Astrocyte of the cerebellum (primary cell): ENCODE results near the gene HMG20B.

ENCODE experiments used
- DNase-seq: peaks from one replicate; pipeline ENCODE4 v3.0.0-alpha.2; 2011; ENCODE audit warnings: low read depth
- H3K4me3 ChIP-seq: 2 replicates; pipeline ENCODE4 v1.5.1; 2011; ENCODE audit warnings: mild to moderate bottlenecking, low read depth, low read length, moderate library complexity
- in situ Hi-C: cut with HindIII; loops from 2 replicates; pipeline ENCODE4 v1.10.0; 2017; ENCODE audit warnings: low sequenced_read_pairs
- TF ChIP-seq, protein P1 (sequence below): IDR thresholded peaks from 2 replicates; pipeline ENCODE4 v1.5.1; 2012; ENCODE audit warnings: low read length, low read depth, moderate library complexity, mild to moderate bottlenecking; ENCODE audit errors: missing control alignments

The HMG20B gene

DNA sequence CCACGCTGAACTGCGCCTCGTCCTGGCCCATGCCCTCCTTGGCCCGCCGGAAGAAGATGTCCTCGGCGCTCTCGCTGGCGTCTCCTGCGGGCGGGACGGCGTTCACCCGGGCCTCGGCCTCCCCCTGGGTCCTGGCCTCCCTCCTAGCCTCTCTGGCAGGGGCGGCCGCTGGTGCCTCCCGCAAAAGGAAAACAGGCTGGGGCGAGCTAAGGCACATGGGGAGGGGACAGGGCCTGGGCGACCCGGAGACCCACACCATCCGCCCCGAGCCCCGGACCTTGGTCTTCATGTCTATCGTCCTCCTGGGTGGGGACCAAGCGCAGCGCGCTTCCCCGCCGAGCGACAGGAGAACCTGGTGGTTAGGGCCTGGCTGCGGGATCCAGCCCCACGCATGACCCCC lies 39.6 kb downstream of the HMG20B start:
- H3K4me3 ChIP-seq = no peak overlapping the region
- no peak for DNase-seq
- in situ Hi-C loops = no loop called here
- TF ChIP-seq, protein P1, sequence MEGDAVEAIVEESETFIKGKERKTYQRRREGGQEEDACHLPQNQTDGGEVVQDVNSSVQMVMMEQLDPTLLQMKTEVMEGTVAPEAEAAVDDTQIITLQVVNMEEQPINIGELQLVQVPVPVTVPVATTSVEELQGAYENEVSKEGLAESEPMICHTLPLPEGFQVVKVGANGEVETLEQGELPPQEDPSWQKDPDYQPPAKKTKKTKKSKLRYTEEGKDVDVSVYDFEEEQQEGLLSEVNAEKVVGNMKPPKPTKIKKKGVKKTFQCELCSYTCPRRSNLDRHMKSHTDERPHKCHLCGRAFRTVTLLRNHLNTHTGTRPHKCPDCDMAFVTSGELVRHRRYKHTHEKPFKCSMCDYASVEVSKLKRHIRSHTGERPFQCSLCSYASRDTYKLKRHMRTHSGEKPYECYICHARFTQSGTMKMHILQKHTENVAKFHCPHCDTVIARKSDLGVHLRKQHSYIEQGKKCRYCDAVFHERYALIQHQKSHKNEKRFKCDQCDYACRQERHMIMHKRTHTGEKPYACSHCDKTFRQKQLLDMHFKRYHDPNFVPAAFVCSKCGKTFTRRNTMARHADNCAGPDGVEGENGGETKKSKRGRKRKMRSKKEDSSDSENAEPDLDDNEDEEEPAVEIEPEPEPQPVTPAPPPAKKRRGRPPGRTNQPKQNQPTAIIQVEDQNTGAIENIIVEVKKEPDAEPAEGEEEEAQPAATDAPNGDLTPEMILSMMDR = no peak

DNA sequence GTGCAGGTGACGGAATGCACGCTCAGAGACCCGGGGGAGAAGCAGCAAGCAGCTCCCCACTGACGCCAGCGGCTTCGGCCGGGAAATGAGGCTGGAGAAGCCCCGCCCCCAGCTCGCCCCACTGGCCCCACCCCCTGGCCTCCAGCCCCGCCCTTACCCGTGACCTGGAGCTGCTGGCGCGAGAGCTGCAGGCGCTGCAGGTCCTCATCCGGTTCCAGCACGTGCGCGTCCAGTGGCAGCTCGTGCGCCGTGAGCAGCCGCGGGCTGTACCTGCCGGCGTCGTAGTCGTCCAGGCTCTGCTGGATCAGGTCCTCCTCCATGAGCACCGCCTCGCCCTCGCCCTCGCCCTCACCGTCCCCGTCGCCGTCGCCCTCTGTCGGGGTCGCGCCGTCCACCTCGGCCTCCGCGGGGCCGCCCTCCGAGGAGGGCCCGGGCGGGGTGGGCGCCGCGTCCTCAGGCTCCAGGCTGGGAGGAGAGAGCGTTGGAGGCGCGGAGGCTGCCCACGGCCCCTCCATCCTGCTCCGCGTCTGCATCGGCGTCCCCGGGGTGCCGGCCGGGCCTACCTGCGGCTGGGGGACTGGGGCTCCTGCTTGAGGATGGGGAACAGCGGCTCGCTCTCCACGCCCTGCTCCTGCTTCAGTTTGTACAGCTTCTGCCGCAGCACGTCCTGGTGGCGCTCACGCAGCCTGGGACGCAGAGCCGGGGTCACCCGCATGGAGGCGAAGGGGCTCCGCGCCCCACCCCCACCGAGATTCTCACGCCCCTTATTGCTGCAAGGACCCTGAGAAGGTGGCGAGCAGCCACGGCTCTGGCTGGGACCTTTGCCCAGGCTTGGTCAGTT lies 40.4 kb downstream of the HMG20B start:
- no peak for DNase-seq
- no peak overlapping the region for H3K4me3 ChIP-seq
- in situ Hi-C loops = no loop called here
- TF ChIP-seq, protein P1 = no peak

DNA sequence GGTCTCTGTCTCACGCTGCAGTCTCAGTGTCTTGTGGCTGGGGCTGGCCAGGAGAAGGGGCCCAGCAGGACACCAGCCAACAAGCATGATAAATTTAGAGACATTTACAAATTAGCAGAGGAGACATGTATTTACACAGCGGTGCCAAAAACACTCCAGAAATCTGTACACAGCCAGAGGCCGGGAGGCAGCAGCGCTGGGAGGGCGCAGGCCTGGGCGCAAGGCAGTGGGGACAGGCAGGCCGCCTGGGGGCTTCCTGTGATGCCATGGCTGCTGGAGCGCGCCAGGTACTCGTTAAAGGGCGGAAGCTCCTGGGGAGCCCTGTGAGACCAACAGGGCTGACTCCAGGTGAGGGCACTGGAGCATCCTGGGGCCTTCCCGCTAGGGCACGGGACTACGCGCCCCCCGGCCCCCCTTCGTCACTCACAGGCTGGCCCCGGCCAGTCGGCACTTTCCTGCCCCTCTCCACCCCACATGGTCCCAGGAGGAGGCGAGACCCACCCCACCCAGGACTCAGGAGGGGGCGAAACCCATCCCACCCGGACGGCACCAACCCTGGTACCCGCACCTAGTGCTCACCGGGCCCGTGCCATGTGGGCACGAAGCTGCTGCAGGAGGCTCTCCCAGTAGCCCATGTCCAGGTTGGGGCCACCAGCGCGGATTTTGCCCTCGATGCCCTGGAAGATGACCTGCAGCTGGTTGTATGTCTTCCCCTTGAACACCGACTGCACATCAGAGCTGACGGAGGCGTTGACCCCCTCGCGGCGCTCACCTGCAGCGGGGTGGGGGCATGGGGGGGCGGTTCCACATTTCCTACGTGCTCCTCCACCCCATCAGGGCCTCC lies 41.3 kb downstream of the HMG20B start:
- no peak for DNase-seq
- H3K4me3 ChIP-seq = no peak overlapping the region
- in situ Hi-C loops = no loop called here
- TF ChIP-seq, protein P1 = no peak

DNA sequence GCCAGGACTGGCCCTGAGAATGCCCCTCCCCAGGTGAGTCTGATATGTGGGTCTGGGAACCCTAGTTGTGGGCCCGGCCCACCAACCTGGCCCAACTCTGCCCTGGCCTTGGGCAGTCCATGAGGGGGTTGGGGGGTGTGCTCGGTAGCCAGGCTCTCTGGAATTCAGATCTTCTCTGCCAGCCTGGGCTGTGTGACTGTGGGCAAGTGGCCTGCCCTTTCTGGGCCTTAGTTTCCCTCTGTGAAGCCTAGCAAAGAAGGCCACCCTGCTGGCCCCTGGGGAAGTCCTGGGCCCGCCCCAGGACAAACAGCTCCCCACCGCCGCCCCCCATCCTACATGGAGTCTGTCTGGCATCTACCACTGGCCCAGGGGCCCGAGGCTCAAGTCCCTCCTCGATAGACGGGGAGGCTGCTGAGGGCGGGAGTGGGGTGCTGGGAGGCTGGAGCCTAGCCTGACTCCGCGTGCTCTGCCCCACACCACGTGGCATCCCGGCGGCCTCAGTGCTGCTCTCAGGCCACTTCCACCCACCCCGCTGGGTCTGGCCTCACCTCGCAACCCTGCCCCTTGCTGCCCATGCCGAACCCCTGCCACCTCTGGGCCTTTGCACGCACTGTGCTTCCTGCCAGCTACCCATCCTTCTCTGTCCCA lies 42.2 kb downstream of the HMG20B start:
- H3K4me3 ChIP-seq = no peak overlapping the region
- in situ Hi-C loops = no loop called here
- TF ChIP-seq, protein P1 = no peak
- DNase-seq = no peak

DNA sequence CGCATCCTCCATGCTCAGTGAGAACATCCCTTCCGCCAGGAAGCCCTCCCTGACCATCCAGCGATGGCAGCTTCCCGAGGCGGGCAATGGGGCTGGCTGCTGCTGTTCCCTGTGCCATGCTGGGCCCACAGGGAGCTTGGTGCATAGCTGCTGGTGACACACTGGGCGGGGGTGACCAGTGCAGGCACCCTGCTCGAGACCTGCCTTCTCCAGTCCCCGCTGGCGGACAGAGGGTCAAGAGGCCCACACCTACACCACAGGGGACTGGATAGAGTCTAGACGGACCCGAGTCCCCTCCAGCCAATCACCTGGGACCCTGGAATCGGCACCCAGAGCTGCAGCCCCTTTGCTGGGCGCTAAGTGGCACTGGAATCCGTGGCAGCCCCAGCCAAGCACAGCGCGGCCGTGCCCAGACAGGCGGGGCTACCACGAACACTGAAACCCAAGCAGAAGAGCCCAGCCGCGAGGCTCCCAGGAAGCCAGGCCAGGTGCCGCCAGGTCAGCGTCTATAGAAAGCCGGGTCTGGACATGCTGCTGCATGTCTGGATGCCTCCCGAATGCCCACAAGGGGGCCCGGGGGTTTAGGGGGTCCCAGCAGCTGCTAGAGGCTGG lies 42.9 kb downstream of the HMG20B start:
- H3K4me3 ChIP-seq = no peak overlapping the region
- TF ChIP-seq, protein P1 = no peak

DNA sequence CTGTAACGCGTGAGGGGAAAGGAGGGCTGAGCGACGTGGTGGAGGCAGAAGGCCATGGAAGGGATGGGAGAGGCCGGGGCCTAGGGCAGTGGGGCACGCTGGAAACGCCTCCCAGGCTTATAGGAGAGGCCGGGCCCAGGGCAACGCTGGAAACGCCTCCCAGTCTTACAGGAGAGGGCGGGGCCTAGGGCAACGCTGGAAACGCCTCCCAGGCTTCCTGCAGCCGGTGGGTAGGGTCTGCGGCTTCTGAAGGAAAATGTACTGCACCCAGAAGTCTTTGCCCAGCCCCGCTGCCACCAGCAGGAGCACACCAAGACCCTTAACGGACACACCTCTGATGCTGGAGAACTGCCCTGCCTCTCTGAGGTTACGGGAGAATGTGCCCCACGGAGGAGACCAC lies 44.7 kb downstream of the HMG20B start:
- in situ Hi-C loops = no loop called here
- no peak overlapping the region for H3K4me3 ChIP-seq
- no peak for DNase-seq
- TF ChIP-seq, protein P1 = no peak

More for the DNA sequence above, 42.9 kb downstream of the HMG20B start:
- DNase-seq = no peak
- in situ Hi-C loops = no loop called here
